Thoracic aorta (tissue), 2 donors: ENCODE measurements around the gene RPL29. TPM values are rescaled to one million over a fixed set of nuclear protein-coding genes. Genes with fewer than 3 reads are reported as not detected.
"Not testable (repeated sequence)": the region's sequence is repeated elsewhere in the genome, so short reads cannot be mapped to it uniquely, and the experiment has no call there.

Source experiments
- ATAC-seq: fragments of 150-250 bp; one replicate; pipeline ENCODE4 v1.8.0; 2017; ENCODE audit warnings: low read depth; ENCODE audit not compliant: insufficient number of reproducible peaks, low FRiP score
- DNase-seq: peaks from one replicate; pipeline ENCODE4 v3.0.0-alpha.2; 2020; ENCODE audit warnings: low spot score
- H3K27ac ChIP-seq, 2 donors: fragments of 200-600 bp; sonication (generic); 1 replicate in 1 of 2; 2 replicates in 1 of 2; pipeline ENCODE4 v1.5.1; 2016; ENCODE audit warnings: mild to moderate bottlenecking in 2 of 2, moderate library complexity in 2 of 2
- H3K27me3 ChIP-seq: fragments of 200-600 bp; sonication (generic); replicated peaks from 2 replicates; pipeline ENCODE4 v1.6.0; 2016; ENCODE audit warnings: mild to moderate bottlenecking; ENCODE audit not compliant: insufficient read depth
- H3K36me3 ChIP-seq: fragments of 200-600 bp; sonication (generic); one replicate; pipeline ENCODE4 v1.5.1; 2016
- H3K4me1 ChIP-seq, 2 donors: fragments of 200-600 bp; sonication (generic); 1 replicate in 1 of 2; 2 replicates in 1 of 2; pipeline versions ENCODE4 v1.5.1 to v1.6.0; 2016; ENCODE audit warnings: low read depth in 2 of 2, mild to moderate bottlenecking in 1 of 2; ENCODE audit not compliant: control insufficient read depth in 1 of 2
- H3K4me3 ChIP-seq: fragments of 200-600 bp; sonication (generic); 2 replicates; pipeline ENCODE4 v1.5.1; 2016; ENCODE audit warnings: mild to moderate bottlenecking
- H3K9me3 ChIP-seq: fragments of 200-600 bp; sonication (generic); 2 replicates; pipeline ENCODE4 v1.5.1; 2016
- total RNA-seq, 2 donors: library from RNA; depleted of rRNA; stranded (reverse); fragments of >200 nt; gene quantifications; one replicate each; pipeline versions ENCODE4 v1.1.0 to v1.2.3, GENCODE V29; 2016
- TF ChIP-seq, protein P1 (sequence below): fragments of 200-600 bp; sonication (generic); IDR thresholded peaks from one replicate; pipeline ENCODE4 v1.5.1; 2019; ENCODE audit warnings: antibody characterized with exemption

RPL29 gene
- total RNA-seq, 2 donors from 2014 or later: 642 to 718 TPM

DNA sequence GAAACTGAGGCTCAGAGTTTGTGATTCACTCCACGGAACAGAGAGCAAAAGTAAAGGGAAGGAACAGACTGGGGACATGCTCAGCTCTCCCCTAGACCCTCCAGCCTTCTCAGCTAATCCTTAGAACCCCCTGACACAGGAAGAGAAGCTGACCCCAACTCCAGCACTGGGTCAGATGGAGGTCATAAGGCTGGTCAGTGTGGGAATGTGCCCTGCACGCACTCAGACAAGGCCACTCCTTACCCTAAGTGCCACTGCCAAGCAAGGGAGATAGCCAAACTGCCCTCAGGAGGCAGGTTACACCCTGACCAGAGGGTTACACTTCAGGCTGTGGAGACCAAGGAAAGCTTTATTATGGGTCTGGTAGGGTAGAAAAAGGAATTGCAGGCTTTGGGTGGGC, 1.2 kb downstream of the RPL29 start:
- no peak for ATAC-seq
- Histone ChIP-seq H3K4me1 (peaks cover 12 to 27% of the 10 kb centered on the region in 2 donors), H3K9me3 (no peaks in the 10 kb centered on the region), H3K4me3 (peak overlapping the region; percentile 86), H3K27me3 (no peaks in the 10 kb centered on the region), H3K36me3 (peaks cover 23% of the 10 kb centered on the region), H3K27ac (no peak overlapping the region)
- TF ChIP-seq, protein P1, sequence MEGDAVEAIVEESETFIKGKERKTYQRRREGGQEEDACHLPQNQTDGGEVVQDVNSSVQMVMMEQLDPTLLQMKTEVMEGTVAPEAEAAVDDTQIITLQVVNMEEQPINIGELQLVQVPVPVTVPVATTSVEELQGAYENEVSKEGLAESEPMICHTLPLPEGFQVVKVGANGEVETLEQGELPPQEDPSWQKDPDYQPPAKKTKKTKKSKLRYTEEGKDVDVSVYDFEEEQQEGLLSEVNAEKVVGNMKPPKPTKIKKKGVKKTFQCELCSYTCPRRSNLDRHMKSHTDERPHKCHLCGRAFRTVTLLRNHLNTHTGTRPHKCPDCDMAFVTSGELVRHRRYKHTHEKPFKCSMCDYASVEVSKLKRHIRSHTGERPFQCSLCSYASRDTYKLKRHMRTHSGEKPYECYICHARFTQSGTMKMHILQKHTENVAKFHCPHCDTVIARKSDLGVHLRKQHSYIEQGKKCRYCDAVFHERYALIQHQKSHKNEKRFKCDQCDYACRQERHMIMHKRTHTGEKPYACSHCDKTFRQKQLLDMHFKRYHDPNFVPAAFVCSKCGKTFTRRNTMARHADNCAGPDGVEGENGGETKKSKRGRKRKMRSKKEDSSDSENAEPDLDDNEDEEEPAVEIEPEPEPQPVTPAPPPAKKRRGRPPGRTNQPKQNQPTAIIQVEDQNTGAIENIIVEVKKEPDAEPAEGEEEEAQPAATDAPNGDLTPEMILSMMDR: no peak
- DNase-seq: no peak

DNA sequence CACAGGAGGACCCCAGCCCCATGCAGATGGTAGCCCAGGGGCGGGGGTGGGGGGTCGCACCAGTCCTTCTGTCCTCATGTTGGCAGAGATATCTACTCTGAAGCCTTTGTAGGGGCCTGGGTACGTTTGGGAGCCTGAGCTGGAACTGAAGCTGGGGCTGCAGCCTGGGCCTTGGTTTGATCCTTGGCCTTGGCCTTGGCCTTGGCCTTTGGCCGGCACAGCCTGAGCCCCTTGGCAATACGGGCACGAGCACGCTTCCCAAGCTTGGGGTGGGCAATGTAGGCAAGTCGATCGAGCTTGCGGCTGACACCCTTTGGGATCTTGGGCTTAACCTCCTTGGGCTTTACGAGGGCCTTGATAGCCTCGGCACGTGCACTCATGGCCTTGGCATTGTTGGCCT, 2.0 kb downstream of the RPL29 start:
- not testable (repeated sequence) for H3K27me3 ChIP-seq, ATAC-seq, H3K9me3 ChIP-seq, H3K27ac ChIP-seq, DNase-seq, H3K4me3 ChIP-seq
- H3K4me1 ChIP-seq: peaks cover 16 to 33% of the 10 kb centered on the region in 2 donors
- peaks cover 23% of the 10 kb centered on the region for H3K36me3 ChIP-seq

DNA sequence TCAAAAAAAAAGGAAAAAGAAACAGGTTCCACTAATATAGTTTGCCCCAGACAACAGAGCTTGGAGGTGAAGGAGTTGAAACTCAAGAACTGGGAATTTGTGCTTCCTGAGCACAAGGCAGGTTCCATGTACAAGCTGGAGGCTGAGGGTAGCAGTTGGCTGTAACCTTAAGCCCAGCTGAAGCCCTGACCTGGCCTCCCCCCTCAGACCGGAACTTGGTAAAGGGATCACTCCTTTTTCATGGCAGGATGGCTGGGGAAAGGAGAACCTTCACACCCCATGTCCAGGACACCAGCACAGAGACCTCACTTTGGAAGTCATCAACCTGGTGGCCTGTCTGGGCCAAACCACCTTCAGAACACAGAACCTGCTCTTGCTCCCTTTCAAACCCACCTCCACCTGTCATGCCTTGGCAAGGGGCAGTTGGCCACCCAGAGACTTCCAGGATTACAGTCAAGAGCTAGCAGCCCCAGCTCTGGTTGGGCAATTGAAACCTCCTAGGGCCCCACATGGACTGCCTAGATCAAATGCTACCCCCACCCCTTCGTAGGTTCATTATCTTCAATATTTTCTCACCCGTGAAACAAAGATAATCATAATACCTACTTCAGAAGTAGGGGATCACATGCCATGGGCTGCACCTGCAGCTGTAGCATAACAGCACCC, 3.5 kb downstream of the RPL29 start:
- no peak overlapping the region for H3K4me3 ChIP-seq
- H3K9me3 ChIP-seq: no peaks in the 10 kb centered on the region
- peaks cover 16 to 33% of the 10 kb centered on the region in 2 donors for H3K4me1 ChIP-seq
- DNase-seq: no peak
- no peak overlapping the region for H3K27ac ChIP-seq
- no peaks in the 10 kb centered on the region for H3K27me3 ChIP-seq
- H3K36me3 ChIP-seq: peaks cover 25% of the 10 kb centered on the region
- ATAC-seq: no peak
- TF ChIP-seq, protein P1: no peak

DNA sequence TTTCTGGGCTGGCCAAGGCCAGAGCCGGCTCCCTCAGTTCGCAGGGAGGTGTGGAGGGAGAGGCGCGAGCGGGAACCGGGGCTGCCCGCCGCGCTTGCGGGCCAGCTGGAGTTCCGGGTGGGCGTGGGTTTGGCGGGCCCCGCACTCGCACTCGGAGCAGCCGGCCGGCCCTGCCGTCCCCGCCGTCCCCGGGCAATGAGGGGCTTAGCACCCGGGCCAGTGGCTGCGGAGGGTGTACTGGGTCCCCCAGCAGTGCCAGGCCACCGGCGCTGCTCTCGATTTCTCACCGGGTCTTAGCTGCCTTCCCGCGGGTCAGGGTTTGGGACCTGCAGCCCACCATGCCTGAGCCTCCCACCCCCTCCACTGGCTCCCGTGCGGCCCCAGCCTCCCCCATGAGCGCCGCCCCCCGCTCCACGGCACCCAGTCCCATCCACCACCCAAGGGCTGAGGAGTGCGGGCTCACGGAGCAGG, 5.2 kb downstream of the RPL29 start:
- peaks cover 25% of the 10 kb centered on the region for H3K36me3 ChIP-seq
- H3K4me1 ChIP-seq: peaks cover 16 to 33% of the 10 kb centered on the region in 2 donors
- not testable (repeated sequence) for DNase-seq, ATAC-seq, H3K9me3 ChIP-seq, H3K27me3 ChIP-seq, H3K4me3 ChIP-seq
- peak overlapping the region; percentile 68 to 80 for H3K27ac ChIP-seq

DNA sequence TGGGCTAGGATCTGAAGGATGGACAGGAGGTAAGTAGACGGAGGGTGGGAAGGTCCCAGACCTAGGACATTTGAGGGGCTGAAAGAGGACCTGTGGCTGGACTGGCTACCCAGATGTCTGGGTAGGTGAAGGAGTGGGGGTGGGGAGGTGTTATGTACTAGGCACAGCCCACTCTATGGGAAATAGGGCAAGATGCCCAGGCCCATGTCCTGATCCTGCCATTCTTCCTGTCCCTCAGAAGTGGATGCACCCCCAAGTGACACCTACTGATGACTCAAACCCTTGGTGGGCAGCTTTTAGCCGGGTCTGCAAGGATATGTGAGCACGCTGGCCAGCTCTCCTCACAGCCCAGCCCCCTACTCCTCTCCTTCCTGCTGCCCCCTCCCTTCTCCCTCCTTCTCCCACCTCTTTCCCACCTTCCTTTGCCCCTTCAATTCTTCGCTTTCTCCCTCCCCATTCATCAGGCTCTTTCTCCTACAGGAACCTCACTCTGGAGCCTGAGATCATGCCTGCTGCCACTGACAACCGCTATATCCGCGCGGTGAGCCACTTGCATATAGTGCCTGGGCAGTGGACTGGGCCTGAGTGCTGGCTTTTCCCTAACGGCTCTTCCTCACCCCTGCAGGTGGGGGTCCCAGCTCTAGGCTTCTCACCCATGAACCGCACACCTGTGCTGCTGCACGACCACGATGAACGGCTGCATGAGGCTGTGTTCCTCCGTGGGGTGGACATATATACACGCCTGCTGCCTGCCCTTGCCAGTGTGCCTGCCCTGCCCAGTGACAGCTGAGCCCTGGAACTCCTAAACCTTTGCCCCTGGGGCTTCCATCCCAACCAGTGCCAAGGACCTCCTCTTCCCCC, 7.2 kb downstream of the RPL29 start:
- peaks cover 12% of the 10 kb centered on the region for H3K36me3 ChIP-seq

More for the DNA sequence above, 7.2 kb downstream of the RPL29 start:
- no peak overlapping the region for H3K4me3 ChIP-seq
- no peak overlapping the region for H3K27ac ChIP-seq
- H3K4me1 ChIP-seq: peaks cover 11 to 25% of the 10 kb centered on the region in 2 donors
- H3K9me3 ChIP-seq: no peaks in the 10 kb centered on the region
- ATAC-seq: no peak
- TF ChIP-seq, protein P1: no peak
- no peak for DNase-seq
- H3K27me3 ChIP-seq: no peaks in the 10 kb centered on the region
